ENCODE data around the gene RGS17.
A peak's percentile ranks its signal among the peaks of the same experiment; 100 is the strongest.

Gene RGS17

GRCh38 chr6:153031335-153031955 lies 99.6 kb downstream of the RGS17 start:
- ATAC-seq (replicated peaks): no peak
- Mint-ChIP-seq H3K9me3 (no peaks in the 10 kb centered on the region), H3K27me3 (peaks cover 40 to 49% of the 10 kb centered on the region in 2 donors), H3K36me3 (ENCODE audit: insufficient read depth) (no peaks in the 10 kb centered on the region), H3K27ac (no peak overlapping the region), H3K4me1 (ENCODE audit: low read depth in 2 of 2) (no peaks in the 10 kb centered on the region), H3K4me3 (no peak overlapping the region)
- no peak for DNase-seq

- peaks cover 40 to 58% of the 10 kb centered on the region in 2 donors for H3K27me3 Mint-ChIP-seq
Observed at GRCh38 chr6:153028963-153029362, 102.1 kb downstream of the RGS17 start.

GRCh38 chr6:153028286-153028685 lies 102.8 kb downstream of the RGS17 start:
- Mint-ChIP-seq H3K9me3 (no peaks in the 10 kb centered on the region), H3K27ac (no peak overlapping the region), H3K27me3 (peaks cover 40 to 58% of the 10 kb centered on the region in 2 donors), H3K4me3 (no peak overlapping the region), H3K36me3 (ENCODE audit: insufficient read depth) (no peaks in the 10 kb centered on the region), H3K4me1 (ENCODE audit: low read depth in 2 of 2) (peaks cover 0 to 1% of the 10 kb centered on the region in 2 donors)
- DNase-seq (no peak), ATAC-seq (replicated peaks) (no peak)

More at GRCh38 chr6:153028963-153029362, 102.1 kb downstream of the RGS17 start:
- no peaks in the 10 kb centered on the region for H3K36me3 Mint-ChIP-seq (ENCODE audit: insufficient read depth)
- peaks cover 0 to 1% of the 10 kb centered on the region in 2 donors for H3K4me1 Mint-ChIP-seq (ENCODE audit: low read depth in 2 of 2)
- H3K9me3 Mint-ChIP-seq: no peaks in the 10 kb centered on the region
- no peak for DNase-seq
- H3K27ac Mint-ChIP-seq: no peak overlapping the region
- no peak overlapping the region for H3K4me3 Mint-ChIP-seq
- no peak for ATAC-seq (replicated peaks)

- DNase-seq (no peak), ATAC-seq (replicated peaks) (no peak)
- H3K4me3 Mint-ChIP-seq: no peak overlapping the region
- no peak overlapping the region for H3K27ac Mint-ChIP-seq
- H3K36me3 Mint-ChIP-seq (ENCODE audit: insufficient read depth): no peaks in the 10 kb centered on the region
- H3K9me3 Mint-ChIP-seq: no peaks in the 10 kb centered on the region
- peaks cover 40 to 58% of the 10 kb centered on the region in 2 donors for H3K27me3 Mint-ChIP-seq
- peaks cover 0 to 1% of the 10 kb centered on the region in 2 donors for H3K4me1 Mint-ChIP-seq (ENCODE audit: low read depth in 2 of 2)
Observed at GRCh38 chr6:153027480-153027879, 103.6 kb downstream of the RGS17 start.

- Mint-ChIP-seq H3K9me3 (no peaks in the 10 kb centered on the region), H3K27ac (no peak overlapping the region), H3K4me3 (no peak overlapping the region), H3K36me3 (ENCODE audit: insufficient read depth) (no peaks in the 10 kb centered on the region), H3K4me1 (ENCODE audit: low read depth in 2 of 2) (peaks cover 0 to 1% of the 10 kb centered on the region in 2 donors), H3K27me3 (peaks cover 22 to 44% of the 10 kb centered on the region in 2 donors)
- DNase-seq (no peak), ATAC-seq (replicated peaks) (no peak)
Observed at GRCh38 chr6:153024709-153025017, 106.4 kb downstream of the RGS17 start.

- ATAC-seq (replicated peaks) (peak; percentile 95), DNase-seq (peak; percentile 43 to 51 (median 46))
- no peaks in the 10 kb centered on the region for H3K9me3 Mint-ChIP-seq
- no peak overlapping the region for H3K27ac Mint-ChIP-seq
- H3K4me3 Mint-ChIP-seq: no peak overlapping the region
- peaks cover 27 to 45% of the 10 kb centered on the region in 2 donors for H3K27me3 Mint-ChIP-seq
- no peaks in the 10 kb centered on the region for H3K36me3 Mint-ChIP-seq (ENCODE audit: insufficient read depth)
- H3K4me1 Mint-ChIP-seq (ENCODE audit: low read depth in 2 of 2): peaks cover 0 to 1% of the 10 kb centered on the region in 2 donors
Observed at GRCh38 chr6:153023977-153024708, 106.9 kb downstream of the RGS17 start.

- no peak overlapping the region for H3K4me3 Mint-ChIP-seq
- H3K9me3 Mint-ChIP-seq: no peaks in the 10 kb centered on the region
- ATAC-seq (replicated peaks) (no peak), DNase-seq (no peak)
- H3K4me1 Mint-ChIP-seq (ENCODE audit: low read depth in 2 of 2): no peaks in the 10 kb centered on the region
- peaks cover 2% of the 10 kb centered on the region for H3K36me3 Mint-ChIP-seq (ENCODE audit: insufficient read depth)
- H3K27ac Mint-ChIP-seq: no peak overlapping the region
- peaks cover 24 to 55% of the 10 kb centered on the region in 2 donors for H3K27me3 Mint-ChIP-seq
Observed at GRCh38 chr6:153018355-153018754, 112.7 kb downstream of the RGS17 start.

GRCh38 chr6:153016846-153017245 lies 114.2 kb downstream of the RGS17 start:
- Mint-ChIP-seq H3K36me3 (ENCODE audit: insufficient read depth) (peaks cover 2% of the 10 kb centered on the region), H3K27ac (no peak overlapping the region), H3K4me3 (no peak overlapping the region), H3K9me3 (no peaks in the 10 kb centered on the region), H3K4me1 (ENCODE audit: low read depth in 2 of 2) (no peaks in the 10 kb centered on the region), H3K27me3 (peaks cover 24 to 57% of the 10 kb centered on the region in 2 donors)
- ATAC-seq (replicated peaks) (no peak), DNase-seq (no peak)

- H3K27me3 Mint-ChIP-seq: peaks cover 24 to 50% of the 10 kb centered on the region in 2 donors
- no peak for DNase-seq
- no peak for ATAC-seq (replicated peaks)
- H3K27ac Mint-ChIP-seq: no peak overlapping the region
- no peaks in the 10 kb centered on the region for H3K4me1 Mint-ChIP-seq (ENCODE audit: low read depth in 2 of 2)
- H3K36me3 Mint-ChIP-seq (ENCODE audit: insufficient read depth): peaks cover 2% of the 10 kb centered on the region
- no peak overlapping the region for H3K4me3 Mint-ChIP-seq
- H3K9me3 Mint-ChIP-seq: no peaks in the 10 kb centered on the region
Observed at GRCh38 chr6:153015094-153015640, 115.9 kb downstream of the RGS17 start.

- Mint-ChIP-seq H3K4me3 (no peak overlapping the region), H3K4me1 (ENCODE audit: low read depth in 2 of 2) (no peaks in the 10 kb centered on the region), H3K9me3 (no peaks in the 10 kb centered on the region), H3K36me3 (ENCODE audit: insufficient read depth) (peaks cover 2% of the 10 kb centered on the region), H3K27me3 (peaks cover 17 to 38% of the 10 kb centered on the region in 2 donors), H3K27ac (no peak overlapping the region)
- DNase-seq (no peak), ATAC-seq (replicated peaks) (no peak)
Observed at GRCh38 chr6:153013438-153013837, 117.6 kb downstream of the RGS17 start.

- H3K4me3 Mint-ChIP-seq: no peak overlapping the region
- H3K27me3 Mint-ChIP-seq: peaks cover 17 to 32% of the 10 kb centered on the region in 2 donors
- DNase-seq: no peak
- H3K9me3 Mint-ChIP-seq: no peaks in the 10 kb centered on the region
- peaks cover 2% of the 10 kb centered on the region for H3K36me3 Mint-ChIP-seq (ENCODE audit: insufficient read depth)
- H3K4me1 Mint-ChIP-seq (ENCODE audit: low read depth in 2 of 2): no peaks in the 10 kb centered on the region
- no peak for ATAC-seq (replicated peaks)
- no peak overlapping the region for H3K27ac Mint-ChIP-seq
Observed at GRCh38 chr6:153012856-153013255, 118.2 kb downstream of the RGS17 start.

- no peaks in the 10 kb centered on the region for H3K9me3 Mint-ChIP-seq
- peak overlapping the region; percentile 94 to 97 for H3K27ac Mint-ChIP-seq
- no peaks in the 10 kb centered on the region for H3K27me3 Mint-ChIP-seq
- peaks cover 29 to 42% of the 10 kb centered on the region in 2 donors for H3K4me1 Mint-ChIP-seq (ENCODE audit: low read depth in 2 of 2)
- DNase-seq: no peak
- peak overlapping the region; percentile 94 to 97 for H3K4me3 Mint-ChIP-seq
- peak; percentile 16 for ATAC-seq (replicated peaks)
- peaks cover 10% of the 10 kb centered on the region for H3K36me3 Mint-ChIP-seq (ENCODE audit: insufficient read depth)
Observed at GRCh38 chr6:153003366-153003690, 127.8 kb downstream of the RGS17 start.

- H3K9me3 Mint-ChIP-seq: no peaks in the 10 kb centered on the region
- peak; percentile 82 for ATAC-seq (replicated peaks)
- peak within 1 kb of the TSS; percentile 94 to 97 for H3K4me3 Mint-ChIP-seq
- peak within 1 kb of the TSS; percentile 94 to 97 for H3K27ac Mint-ChIP-seq
- H3K27me3 Mint-ChIP-seq: no peaks in the 10 kb centered on the region
- H3K4me1 Mint-ChIP-seq (ENCODE audit: low read depth in 2 of 2): peaks cover 29 to 42% of the 10 kb centered on the region in 2 donors
- H3K36me3 Mint-ChIP-seq (ENCODE audit: insufficient read depth): peaks cover 15% of the 10 kb centered on the region
- DNase-seq: peak; percentile 67 to 71 (median 70)
Observed at GRCh38 chr6:153002613-153003365, 128.3 kb downstream of the RGS17 start, which contains the start of gene MTRF1L. Gene MTRF1L (minus strand): TSS chr6:153002709. CDS start chr6:153002685, 24 bp downstream.
